Measurements from ENCODE around the gene PDZK1IP1.
"Not testable (repeated sequence)": the region's sequence is repeated elsewhere in the genome, so short reads cannot be mapped to it uniquely, and the experiment has no call there.

The PDZK1IP1 gene

DNA sequence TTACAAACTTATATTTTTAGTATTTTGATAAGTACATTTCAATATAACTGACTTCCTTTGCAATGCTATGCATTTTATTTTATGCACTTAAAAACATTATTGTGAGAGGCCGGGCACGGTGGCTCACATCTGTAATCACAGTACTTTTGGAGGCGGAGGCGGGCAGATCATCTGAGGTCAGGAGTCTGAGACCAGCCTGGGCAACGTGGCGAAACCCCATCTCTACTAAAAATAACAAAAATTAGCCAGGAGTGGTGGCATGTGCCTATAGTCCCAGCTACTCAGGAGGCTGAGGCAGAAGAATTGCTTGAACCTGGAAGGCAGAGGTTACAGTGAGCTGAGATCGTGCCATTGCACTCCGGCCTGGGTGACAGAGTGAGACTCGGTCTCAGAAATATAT is 6.1 kb upstream of the PDZK1IP1 start:
- DNase-seq: not testable (repeated sequence)

DNA sequence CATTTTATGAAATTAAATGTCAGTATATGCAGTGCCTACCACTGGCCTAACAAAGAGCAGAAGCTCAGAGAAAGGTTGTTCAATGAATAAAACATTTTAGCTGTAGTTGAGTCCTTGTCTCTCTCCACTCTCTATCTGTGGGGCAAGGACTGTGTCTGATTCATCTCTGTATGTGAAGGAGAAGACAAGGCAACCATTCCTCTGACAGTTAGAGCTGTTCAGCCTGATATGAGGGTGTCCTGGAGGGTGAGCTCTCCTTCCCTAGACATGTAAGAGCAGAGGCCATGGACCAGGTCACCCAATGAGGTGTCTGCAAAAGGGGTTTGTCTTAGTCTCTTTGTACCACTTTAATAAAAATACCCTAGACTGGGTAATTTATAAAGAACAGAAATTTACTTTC is 4.5 kb upstream of the PDZK1IP1 start:
- no peak for DNase-seq

DNA sequence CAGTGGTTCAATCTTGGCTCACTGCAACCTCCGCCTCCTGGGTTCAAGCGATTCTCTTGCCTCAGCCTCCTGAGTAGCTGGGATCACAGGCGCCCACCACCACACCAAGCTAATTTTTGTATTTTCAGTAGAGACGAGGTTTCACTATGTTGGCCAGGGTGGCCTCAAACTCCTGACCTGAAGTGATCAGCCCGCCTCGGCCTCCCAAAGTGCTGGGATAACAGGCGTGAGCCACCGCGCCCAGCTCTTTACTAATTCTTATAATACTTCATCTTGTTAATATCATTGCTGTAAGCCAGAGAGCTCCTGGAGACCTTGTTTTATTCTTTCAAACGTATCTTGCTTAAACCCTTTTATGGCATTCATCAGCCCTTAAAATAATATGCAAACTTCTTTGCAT is 3.7 kb upstream of the PDZK1IP1 start:
- not testable (repeated sequence) for DNase-seq

GRCh38 chr1:47192458-47193384 is 2.9 kb upstream of the PDZK1IP1 start:
- DNase-seq: peak; percentile 61

DNA sequence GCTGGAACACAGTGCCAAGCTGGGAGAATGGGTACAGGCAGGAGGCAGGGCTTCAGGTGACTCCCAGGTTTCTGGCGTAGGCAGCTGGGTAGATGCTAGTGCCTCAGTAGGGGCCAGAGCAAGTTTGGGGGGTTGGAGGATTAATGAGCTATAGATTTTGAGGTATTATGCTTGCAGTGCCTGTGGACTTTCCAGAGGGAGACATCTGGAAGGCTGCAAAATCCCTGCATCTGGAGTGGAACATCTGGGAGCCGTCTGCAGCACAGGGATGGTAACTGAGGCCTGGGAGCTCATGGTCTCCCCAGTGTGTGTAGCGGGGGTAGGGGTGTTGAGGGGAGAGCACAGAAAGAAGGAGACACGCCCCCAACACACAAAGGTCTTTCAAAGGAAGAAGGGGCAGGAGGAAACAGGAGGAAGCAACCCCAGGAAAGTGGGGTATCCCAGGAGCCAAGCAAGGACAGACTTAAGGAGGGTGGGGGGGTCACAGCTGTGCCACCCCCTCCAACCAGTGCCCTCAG is 2.2 kb upstream of the PDZK1IP1 start:
- DNase-seq: no peak

- DNase-seq: no peak
Measured at GRCh38 chr1:47190857-47191256, 1.0 kb upstream of the PDZK1IP1 start.

DNA sequence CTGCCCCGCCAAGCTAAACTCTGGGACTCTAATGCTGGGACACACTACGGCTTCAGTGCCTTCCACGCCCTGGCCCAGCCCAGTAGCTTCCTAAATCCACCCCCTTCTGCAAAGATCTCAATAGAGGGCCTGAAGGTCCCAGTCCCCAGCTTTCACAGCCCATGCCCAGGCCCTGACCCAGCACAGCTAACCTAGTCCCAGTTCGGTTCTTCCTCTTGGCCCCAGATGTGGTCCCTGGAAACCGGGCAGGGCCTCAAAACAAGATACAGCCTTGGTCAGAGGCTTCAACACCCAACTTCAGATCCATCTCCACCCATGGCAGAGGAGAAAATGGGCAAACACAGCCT is 646 bp upstream of the PDZK1IP1 start:
- DNase-seq: no peak

DNA sequence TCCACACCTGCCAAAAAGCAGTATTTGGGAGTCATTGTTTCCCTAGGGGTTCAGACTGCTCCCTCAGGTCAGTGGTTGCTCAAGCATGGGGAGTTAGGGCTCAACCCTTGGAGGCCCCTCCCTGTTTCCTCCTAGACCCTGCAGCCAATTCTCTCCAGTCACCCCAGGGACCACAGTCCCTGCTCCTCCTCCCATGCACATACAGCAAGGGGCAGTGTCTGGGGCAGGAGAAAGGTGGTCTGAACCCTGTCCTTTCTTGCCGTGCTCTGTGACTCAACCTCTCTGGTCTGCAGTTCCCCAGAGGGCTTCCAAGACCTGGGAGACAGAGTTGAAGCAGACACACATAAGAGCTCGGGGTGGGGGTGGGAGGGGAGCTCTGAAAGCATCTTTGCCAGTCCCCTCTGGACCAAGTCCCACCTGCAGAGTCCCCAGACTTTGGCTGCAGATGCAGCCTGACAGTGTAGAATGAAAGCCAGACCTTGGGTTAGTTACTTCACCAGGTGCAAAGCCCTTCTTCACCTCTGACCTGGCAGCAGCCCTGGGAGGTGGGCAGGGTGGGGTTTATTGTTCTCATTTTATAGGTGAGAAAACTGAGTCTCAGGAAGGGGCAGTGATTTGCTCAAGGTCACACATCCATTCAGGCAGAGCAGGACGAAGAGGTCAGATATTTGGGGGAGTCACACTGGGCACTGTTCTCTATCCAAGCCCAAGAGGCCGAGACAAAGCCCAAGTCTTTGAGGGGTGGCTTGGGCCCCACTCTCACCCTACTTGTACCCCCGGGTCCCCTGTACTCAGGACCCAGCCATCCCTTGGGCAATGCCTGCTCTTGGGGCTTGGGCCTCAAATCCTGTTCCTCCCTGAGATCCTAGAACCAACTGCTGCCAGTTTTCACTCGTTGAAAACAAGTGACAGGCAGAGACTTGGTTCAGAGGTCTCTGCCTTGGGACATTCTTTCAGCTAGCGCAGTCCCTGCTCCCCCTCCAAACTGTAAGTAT is 748 bp downstream of the PDZK1IP1 start:
- no peak for DNase-seq

- DNase-seq: no peak
Measured at GRCh38 chr1:47187926-47188250, 1.9 kb downstream of the PDZK1IP1 start.

- DNase-seq: no peak
Measured at GRCh38 chr1:47187231-47187925, 2.5 kb downstream of the PDZK1IP1 start.

DNA sequence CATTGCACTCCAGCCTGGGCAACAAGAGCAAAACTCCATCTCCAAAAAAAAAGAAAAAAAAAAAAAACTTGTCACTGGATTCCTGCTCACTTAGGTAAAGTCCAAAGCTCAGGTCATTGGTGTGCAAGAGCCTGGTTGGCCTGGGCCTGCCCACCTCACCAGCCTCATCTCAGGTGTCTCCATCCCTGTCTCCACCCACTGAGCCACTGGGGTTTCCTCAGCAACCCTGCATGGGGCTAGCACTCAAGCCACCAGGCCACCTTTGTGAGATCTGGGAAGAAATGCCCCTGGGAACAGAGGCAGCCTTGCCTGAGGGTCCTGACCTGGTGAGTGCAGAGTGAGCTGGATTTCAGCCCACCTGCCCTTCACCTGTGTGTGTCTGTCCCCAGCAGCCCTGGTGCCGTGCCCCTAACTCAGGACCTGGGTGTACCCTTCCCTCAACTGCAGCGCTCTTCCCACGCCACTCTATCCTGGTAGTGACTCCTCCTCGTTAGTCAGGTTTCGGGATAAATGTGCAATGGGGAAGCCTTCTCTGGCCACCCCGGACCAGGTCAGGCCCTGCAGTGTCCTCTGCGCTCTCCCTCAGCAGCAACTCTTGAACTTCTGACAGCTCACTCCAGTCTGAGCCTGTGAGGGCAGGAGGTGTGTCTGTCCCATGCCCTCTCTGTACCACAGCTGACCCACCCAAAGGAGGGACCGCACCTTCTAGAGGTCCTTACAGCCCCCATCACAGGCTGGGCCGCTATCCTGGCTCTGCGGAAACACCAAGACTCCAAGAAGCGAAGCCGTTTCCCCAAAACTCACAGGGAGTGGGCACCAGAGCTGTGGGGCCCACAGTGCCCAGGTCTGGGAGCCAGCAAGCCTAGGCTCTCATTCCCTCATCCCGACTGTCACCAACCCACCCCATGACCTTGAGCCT is 3.3 kb downstream of the PDZK1IP1 start:
- no peak for DNase-seq

DNA sequence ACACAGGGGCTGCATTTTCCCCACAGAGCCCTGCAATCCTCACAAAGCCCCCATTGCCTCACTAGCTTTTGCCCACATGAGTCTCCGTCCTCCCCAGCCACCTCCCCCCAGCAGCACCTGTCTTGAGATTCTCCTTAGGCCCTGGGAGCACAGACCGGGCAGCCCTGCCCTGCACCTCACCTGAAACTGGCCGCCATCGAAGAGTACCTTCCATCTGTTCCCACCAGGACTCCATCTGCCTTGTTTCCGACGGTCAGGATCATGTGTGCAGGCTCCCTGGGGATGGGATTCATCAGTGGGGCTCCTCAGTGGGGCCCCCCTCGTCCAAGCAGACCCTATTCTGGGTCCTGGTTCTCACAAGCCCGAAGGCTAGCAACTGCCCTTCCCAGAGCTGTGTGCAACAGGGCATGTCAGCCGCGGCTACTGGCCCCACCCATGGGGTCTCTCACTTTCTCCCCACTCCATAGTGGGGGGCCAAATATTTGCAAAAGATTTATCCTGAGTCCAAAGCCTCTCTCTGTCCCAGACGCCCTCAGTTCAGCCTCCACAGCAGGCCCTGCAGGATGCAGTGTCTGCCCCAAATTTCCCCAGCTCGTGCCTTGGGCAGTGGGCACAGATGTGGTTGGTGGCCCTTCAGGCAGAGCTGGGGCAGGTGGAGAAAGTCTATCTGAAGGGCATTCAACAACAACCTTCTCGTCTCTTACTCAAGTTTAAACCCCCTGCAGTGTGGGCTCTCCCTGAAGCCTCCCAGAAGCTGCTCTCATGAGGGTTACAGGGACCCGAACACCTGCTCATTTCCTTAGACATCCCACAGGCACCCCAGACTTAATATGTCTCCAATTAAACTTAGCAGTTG is 4.8 kb downstream of the PDZK1IP1 start:
- no peak for DNase-seq

DNA sequence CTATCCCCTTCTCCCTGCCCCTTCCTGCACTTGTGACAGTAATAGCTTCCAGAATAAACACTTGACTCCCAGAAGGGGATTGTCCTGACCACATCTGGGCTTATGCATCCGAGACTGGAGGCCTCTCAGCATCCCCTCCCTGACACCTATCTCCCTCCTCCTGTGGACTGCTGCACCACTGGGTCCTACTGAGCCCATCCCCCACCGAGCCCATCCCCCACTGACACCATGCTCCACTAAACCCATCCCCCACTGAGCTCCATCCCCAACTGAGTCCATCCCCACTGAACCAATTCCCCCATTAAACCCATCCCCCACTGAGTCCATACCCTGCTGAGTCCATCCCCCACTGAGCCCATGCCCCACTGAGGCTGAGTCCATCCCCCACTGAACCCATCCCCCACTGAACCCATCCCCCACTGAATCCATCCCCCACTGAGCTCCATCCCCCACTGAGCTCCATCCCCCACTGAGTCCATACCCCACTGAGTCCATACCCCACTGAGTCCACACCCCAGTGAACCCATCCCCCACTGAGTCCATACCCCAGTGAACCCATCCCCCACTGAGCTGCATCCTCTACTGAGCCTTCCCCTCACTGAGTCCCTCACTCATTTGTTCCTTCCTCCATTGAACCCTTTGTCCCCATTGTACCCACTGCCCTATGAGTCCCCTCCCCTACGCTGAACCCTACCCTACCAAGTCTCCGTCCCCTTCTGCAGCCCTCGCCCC is 5.6 kb downstream of the PDZK1IP1 start:
- DNase-seq: no peak

- no peak for DNase-seq
Measured at GRCh38 chr1:47183308-47184089, 6.3 kb downstream of the PDZK1IP1 start.

DNA sequence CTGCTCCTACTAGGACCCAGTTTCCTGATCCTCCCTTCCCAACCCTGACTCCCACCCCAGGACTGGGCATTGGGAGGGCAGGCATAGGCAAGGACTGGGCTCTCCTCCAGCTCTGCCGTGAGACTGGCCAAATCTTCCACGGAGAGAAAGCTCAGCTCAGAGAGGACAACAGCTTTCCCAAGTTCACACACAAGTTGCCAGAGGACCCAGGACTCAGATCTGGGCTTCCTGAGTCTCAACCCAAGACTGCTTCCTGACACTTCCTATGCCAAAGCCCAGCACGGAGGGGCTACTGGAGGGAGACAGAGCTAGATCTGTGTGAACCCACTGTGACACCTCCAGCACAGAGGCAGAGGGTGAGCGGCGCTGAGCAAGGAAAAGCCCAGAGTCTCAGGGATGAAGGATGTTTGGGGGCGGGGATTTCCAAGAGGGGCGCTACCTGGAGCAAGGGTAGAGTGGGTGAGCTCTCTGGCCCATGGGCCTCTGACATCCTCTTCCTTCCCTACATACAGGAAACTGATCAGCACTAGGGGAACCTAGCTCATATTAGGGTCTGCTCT is 7.1 kb downstream of the PDZK1IP1 start:
- DNase-seq: no peak

GRCh38 chr1:47181955-47182675 is 7.7 kb downstream of the PDZK1IP1 start:
- no peak for DNase-seq

DNA sequence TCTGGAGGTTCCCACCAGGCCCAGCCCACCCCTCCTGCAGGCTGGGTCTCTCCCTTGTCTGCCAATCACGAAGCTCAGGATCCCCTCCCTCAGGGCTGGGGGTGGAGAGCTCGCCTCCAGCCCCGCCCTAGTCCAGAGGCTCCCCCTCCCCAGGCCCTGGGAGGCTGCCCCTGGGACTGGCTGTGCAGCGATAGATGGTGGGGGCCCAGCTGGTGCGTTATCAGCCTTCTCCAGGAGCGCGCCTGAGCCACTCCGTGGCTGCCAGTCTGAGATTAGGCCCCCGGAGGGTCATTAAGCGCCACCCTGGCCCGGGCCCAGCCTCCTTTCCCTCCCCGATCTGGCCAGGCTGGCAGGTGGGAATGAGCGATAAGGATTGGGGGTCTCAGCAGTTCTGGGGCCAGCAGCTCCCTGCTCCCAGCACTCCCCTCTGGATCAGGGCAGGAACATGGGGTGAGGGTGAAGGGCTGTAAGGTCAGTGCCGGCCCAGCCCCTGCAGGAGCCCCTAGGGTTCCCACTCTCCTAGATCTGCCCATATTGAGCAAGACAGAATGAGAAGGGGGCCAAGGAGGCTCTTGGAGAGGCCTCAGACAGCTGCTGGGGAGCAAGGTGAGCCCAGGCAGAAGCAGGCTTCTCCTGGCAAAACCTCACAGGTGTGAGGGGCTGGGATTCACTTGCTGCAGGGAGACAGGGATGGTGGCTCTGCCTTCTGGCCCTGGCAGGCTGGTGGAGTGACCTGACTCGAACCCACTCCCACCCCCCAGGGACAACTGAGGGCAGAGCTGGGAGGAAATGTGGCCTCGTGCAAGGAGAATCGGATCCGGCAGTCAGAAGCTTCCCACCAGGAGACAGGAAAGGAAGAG is 8.5 kb downstream of the PDZK1IP1 start:
- no peak for DNase-seq
